Chondrocyte (in vitro differentiated cells): Measurements from ENCODE around the gene ZSCAN2. TPM values are rescaled to one million over a fixed set of nuclear protein-coding genes. Genes with fewer than 3 reads are reported as not detected.

Experiments used
- DNase-seq: peaks from one replicate; pipeline ENCODE4 v3.0.0; 2021; ENCODE audit warnings: mixed read lengths, low spot score
- H3K27ac Mint-ChIP-seq: one replicate; pipeline ENCODE4 v1.8.0; 2021; ENCODE audit warnings: mild to moderate bottlenecking, moderate library complexity, mixed read lengths; ENCODE audit not compliant: unreplicated experiment
- H3K27me3 Mint-ChIP-seq: 2 replicates; pipeline ENCODE4 v1.8.0; 2021; ENCODE audit warnings: low read depth, mixed read lengths
- H3K36me3 Mint-ChIP-seq: 2 replicates; pipeline ENCODE4 v1.8.0; 2021; ENCODE audit warnings: low read depth, mixed read lengths
- H3K4me1 Mint-ChIP-seq: 2 replicates; pipeline ENCODE4 v1.8.0; 2021; ENCODE audit warnings: low read depth, mild to moderate bottlenecking, mixed read lengths
- H3K4me3 Mint-ChIP-seq: one replicate; pipeline ENCODE4 v1.8.0; 2021; ENCODE audit warnings: mild to moderate bottlenecking, moderate library complexity, mixed read lengths; ENCODE audit not compliant: unreplicated experiment
- H3K9me3 Mint-ChIP-seq: 2 replicates; pipeline ENCODE4 v1.8.0; 2021; ENCODE audit warnings: low read depth, mixed read lengths
- total RNA-seq: library from RNA; stranded (reverse); gene quantifications from 3 replicates; pipeline ENCODE4 v1.2.1, GENCODE V29; 2021
- TF ChIP-seq, protein P1 (sequence below): fragments of 200-600 bp; sonication (generic); IDR thresholded peaks from 2 replicates; pipeline ENCODE4 v1.5.0; 2021; ENCODE audit warnings: antibody characterized with exemption, mild to moderate bottlenecking, moderate library complexity

The ZSCAN2 gene
- total RNA-seq, 1 donor from 2014 or later: 11.9 TPM

DNA sequence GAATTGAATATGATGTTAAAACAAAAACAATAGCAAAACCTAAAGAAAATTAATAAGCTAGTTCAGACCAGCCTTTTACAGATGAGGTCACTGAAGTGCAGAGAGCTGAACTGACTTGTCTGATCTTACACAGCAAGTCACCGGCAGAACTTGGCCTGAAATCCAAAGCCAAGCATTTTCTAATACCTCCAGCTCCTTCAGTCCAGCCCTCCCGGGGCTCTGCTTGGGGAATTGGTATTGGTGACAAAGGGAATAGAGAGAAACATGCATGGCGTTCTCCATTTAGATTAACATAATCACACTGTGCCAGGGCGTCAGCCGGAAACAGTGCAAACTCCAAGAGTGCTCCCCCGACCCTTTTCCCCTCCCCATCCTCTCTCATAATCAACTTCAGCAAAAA is 14.1 kb upstream of the ZSCAN2 start:
- H3K9me3 Mint-ChIP-seq: no peaks in the 10 kb centered on the region
- H3K4me3 Mint-ChIP-seq: no peak overlapping the region
- H3K4me1 Mint-ChIP-seq: peaks cover 6% of the 10 kb centered on the region
- TF ChIP-seq, protein P1, sequence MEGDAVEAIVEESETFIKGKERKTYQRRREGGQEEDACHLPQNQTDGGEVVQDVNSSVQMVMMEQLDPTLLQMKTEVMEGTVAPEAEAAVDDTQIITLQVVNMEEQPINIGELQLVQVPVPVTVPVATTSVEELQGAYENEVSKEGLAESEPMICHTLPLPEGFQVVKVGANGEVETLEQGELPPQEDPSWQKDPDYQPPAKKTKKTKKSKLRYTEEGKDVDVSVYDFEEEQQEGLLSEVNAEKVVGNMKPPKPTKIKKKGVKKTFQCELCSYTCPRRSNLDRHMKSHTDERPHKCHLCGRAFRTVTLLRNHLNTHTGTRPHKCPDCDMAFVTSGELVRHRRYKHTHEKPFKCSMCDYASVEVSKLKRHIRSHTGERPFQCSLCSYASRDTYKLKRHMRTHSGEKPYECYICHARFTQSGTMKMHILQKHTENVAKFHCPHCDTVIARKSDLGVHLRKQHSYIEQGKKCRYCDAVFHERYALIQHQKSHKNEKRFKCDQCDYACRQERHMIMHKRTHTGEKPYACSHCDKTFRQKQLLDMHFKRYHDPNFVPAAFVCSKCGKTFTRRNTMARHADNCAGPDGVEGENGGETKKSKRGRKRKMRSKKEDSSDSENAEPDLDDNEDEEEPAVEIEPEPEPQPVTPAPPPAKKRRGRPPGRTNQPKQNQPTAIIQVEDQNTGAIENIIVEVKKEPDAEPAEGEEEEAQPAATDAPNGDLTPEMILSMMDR: no peak
- DNase-seq: no peak
- peaks cover 3% of the 10 kb centered on the region for H3K27me3 Mint-ChIP-seq
- H3K36me3 Mint-ChIP-seq: no peaks in the 10 kb centered on the region
- H3K27ac Mint-ChIP-seq: no peak overlapping the region

DNA sequence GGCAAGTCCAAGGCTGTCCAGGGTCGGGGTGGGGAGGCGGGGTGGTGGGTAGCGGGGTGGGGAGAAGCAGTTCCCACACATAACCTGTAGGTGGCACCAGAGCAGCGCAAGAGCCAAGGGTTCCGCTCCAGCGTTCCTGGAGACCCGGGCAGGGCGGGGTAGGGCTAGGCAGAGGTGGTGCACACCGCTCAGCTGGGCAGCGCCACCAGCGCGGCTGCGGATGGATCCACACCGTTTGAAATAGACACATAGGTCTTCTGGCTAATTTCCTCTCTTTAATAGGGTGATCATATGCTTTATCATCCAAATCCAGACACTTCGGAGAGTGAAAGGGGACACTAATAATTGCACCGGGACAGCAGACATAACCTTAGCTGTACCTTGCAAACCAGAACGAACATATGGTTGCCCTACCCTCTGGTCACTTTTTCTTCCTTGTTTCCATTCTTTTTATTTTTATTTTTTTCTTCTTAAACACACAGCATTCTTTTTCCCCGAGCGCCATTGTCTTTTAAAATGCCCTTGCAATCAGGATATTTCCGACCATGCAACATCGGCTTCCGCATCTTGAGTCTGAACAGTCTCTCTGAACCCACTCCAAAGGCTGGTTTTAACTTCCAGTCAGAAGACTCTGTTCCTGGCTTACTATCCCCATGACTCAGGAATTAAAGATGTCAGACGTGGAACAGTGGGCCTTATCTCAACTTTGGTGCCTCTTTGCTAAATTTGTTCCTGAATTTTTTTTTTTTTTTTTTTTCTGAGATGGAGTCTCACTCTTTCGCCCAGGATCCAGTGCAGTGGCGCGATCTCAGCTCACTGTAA is 12.5 kb upstream of the ZSCAN2 start:
- Mint-ChIP-seq H3K4me3 (peak overlapping the region; percentile 66), H3K4me1 (peaks cover 6% of the 10 kb centered on the region), H3K27ac (no peak overlapping the region), H3K27me3 (peaks cover 6% of the 10 kb centered on the region), H3K36me3 (no peaks in the 10 kb centered on the region), H3K9me3 (no peaks in the 10 kb centered on the region)
- TF ChIP-seq, protein P1: peak; percentile 96
- DNase-seq: no peak

DNA sequence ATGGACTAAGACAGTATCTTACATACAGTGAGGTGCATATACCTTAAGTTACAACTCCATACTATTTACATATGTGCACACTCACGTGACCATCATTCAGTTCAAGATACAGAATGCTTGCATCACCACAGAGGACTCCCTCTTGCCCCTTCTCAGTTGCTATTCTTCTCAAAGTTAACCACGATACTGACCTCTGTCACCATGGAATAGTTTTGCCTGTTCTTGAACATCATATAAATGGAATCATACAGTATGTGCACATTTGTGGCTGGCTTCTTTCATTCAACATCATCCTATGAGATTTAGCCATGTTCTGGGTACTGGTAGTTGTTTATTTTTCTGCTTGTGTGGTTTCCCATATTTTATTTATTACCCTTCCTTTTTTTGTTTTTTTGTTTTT is 10.4 kb upstream of the ZSCAN2 start:
- H3K27ac Mint-ChIP-seq: no peak overlapping the region
- no peak overlapping the region for H3K4me3 Mint-ChIP-seq
- no peaks in the 10 kb centered on the region for H3K9me3 Mint-ChIP-seq
- TF ChIP-seq, protein P1: no peak
- no peak for DNase-seq
- peaks cover 8% of the 10 kb centered on the region for H3K27me3 Mint-ChIP-seq
- H3K36me3 Mint-ChIP-seq: no peaks in the 10 kb centered on the region
- peaks cover 6% of the 10 kb centered on the region for H3K4me1 Mint-ChIP-seq

DNA sequence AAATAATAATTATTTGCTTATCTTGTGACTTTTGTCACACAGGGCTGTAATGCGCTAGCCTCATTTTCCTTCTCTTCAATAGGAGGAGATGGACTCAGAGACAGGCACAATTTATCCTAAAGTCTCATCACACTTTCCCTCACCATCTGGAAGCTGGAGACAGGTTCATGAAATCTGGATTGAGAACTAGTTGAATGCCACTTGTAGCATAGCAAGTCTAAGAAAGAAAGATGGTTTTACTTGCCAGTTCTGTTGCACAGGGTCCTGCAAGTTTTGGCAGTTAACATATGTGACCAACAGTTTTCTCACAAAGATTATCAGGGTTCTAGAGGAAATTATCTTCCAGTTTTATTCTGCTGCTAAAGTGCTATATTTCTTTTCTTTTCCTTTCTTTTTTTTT is 9.0 kb upstream of the ZSCAN2 start:
- no peak for DNase-seq
- TF ChIP-seq, protein P1: no peak
- no peaks in the 10 kb centered on the region for H3K36me3 Mint-ChIP-seq
- no peak overlapping the region for H3K4me3 Mint-ChIP-seq
- peaks cover 8% of the 10 kb centered on the region for H3K27me3 Mint-ChIP-seq
- H3K27ac Mint-ChIP-seq: no peak overlapping the region
- no peaks in the 10 kb centered on the region for H3K9me3 Mint-ChIP-seq
- peaks cover 8% of the 10 kb centered on the region for H3K4me1 Mint-ChIP-seq

DNA sequence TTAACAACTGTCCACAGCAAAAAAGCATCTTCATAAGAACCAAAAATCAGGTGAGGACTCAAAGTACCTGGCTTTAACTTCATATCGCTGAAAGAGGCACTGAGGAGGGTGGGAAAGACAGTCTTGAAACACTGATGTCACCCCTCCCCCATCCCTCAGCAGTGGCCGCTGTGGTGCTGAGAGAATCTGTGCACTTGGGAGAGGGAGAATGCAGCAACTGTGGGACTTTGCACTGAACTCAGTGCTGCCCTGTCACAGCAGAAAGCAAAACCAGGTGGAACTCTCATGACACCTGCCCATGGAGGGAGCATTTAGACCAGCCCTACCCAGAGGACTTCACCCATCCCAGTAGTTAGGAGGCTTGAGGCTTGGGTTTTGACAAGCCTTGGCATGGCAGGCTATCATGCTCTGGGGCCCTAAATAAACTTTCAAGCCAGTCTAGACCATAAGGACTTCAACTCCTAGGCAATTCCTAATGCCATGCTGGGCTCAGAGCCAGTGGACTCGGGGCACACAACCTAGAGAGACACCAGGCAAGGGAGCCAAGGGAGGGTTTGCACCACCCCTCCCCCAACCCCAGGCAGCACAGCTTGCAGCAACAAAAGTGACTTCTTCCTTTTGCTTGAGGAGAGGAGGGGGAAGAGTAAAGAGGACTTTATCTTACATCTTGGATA is 6.1 kb upstream of the ZSCAN2 start:
- Mint-ChIP-seq H3K4me3 (no peak overlapping the region), H3K27me3 (peaks cover 10% of the 10 kb centered on the region), H3K27ac (no peak overlapping the region), H3K9me3 (no peaks in the 10 kb centered on the region), H3K4me1 (peaks cover 8% of the 10 kb centered on the region), H3K36me3 (no peaks in the 10 kb centered on the region)
- no peak for DNase-seq
- TF ChIP-seq, protein P1: no peak
